GM19328 (cell line): Measurements from ENCODE around the gene NBPF1.
"Not testable (repeated sequence)": the region's sequence is repeated elsewhere in the genome, so short reads cannot be mapped to it uniquely, and the experiment has no call there.

Experiments used
- ATAC-seq: cut with Tn5 transposase; IDR thresholded peaks from one replicate; pipeline ENCODE4 v1.9.1; 2021; ENCODE audit warnings: mild to moderate bottlenecking, moderate library complexity; ENCODE audit not compliant: unreplicated experiment

NBPF1 gene

DNA sequence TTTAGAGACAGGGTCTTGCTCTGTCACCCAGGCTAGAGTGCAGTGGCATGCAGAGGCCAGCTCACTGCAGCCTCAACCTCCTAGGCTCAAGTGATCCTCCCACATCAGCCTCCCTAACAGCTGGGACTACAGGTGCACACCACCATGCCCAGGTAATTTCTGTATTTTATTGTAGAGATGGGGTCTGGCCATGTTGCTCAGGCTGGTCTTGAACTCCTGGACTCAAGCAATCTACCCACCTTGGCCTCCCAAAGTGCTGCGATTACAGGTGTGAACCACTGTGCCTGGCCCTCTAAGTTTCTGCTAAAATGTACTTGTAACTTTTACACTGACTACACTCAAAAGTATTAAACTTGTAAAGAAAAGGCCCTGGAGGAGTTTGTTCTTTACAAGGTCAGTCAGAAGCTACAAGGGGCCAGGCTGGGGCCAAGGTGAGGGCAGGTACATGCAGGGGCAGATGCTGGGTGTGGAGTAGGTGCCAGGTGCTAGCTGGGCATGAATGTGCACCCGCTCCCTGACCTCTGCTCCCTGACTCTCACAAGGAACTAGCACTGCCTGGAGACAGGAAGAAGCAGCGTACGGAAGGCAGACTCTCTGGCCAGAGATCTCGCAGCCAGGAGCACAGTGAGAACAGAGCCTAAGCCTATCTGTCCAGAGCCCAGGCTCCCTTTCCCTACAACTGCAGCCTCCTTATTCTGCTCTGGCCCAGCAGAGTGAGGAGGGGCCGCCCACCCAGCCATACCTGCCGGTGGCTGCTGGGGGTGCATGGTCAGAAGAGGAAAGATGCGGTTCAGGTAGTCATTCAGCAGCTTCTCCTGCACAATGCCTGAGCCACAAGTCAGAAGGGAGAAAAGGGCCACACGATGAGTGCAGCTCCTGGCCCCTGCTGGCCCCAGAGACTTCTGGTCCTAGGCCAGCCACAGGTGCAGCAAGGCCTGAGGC lies 28.9 kb upstream of the NBPF1 start:
- ATAC-seq = not testable (repeated sequence)

DNA sequence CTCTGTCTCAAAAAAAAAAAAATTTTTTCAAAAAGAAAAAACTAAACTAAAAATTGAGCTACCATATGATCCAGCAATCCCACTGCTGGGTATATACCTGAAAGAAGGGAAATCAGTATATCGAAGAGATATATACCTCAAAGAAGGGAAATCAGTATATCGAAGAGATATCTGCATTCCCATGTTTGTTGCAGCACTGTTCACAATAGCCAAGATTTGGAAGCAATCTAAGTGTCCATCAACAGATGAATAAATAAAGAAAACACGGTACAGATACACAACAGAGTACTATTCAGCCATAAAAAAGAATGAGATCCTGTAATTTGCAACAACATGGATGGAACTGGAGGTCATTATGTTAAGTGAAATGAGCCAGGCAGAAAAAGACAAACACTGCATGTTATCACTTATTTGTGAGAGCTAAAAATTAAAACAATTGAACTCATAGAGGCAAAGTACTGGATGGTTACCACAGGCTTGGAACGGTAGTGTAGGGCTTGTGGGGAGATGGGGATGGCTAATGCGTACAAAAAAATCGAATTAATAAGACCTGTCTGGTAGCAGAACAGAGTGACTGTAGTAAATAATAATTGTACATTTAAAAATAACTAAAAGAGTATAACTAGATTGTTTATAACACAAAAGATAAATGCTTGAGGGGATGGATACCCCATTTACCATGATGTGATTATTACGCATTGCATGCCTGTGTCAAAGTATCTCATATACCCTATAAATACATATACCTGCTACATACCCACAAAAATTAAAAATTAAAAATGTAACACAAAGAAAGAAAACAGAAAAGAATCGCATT lies 28.0 kb upstream of the NBPF1 start:
- ATAC-seq = not testable (repeated sequence)

DNA sequence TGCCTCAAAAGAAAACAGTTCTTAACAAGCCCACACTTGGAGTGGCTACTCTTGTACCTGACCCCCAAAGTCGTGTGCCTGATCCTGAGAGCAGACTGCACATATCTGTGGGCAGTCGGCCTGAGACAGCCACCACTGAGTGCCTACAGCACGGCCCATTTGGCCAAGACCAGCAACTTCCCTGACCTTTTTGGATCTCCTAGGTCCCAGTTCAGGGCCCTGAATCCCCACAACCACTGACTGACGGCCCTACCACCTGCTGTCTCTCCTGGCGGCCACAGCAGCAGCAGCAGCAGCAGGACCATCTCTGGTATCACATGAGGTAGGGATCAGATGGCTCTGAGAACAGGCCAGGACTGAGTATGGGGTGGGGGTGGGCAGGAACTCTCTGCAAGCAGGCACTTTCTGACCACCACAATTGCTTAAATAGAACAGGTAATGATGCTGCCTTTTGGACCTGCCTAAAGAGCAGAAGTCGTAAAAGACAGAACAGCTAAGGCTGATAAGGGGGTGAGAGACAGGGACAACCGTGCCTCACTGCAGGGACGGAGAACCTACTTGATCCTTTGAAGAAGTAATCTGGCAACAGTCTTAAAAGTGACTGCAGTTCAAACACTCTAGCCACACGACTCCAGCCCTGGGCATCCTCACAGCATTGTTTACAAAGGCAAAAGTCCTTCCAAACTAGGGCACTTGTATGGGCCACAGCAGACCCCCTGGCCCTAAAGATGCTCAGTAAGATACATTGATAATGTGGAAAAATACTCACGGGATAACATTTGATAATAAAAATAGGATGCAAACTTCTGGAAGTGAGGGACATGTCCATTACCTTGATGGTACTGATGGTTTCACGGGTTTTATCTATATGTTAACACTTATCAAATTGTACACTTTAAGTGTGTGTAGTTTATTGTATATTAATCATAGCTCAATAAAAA lies 26.0 kb upstream of the NBPF1 start:
- not testable (repeated sequence) for ATAC-seq

DNA sequence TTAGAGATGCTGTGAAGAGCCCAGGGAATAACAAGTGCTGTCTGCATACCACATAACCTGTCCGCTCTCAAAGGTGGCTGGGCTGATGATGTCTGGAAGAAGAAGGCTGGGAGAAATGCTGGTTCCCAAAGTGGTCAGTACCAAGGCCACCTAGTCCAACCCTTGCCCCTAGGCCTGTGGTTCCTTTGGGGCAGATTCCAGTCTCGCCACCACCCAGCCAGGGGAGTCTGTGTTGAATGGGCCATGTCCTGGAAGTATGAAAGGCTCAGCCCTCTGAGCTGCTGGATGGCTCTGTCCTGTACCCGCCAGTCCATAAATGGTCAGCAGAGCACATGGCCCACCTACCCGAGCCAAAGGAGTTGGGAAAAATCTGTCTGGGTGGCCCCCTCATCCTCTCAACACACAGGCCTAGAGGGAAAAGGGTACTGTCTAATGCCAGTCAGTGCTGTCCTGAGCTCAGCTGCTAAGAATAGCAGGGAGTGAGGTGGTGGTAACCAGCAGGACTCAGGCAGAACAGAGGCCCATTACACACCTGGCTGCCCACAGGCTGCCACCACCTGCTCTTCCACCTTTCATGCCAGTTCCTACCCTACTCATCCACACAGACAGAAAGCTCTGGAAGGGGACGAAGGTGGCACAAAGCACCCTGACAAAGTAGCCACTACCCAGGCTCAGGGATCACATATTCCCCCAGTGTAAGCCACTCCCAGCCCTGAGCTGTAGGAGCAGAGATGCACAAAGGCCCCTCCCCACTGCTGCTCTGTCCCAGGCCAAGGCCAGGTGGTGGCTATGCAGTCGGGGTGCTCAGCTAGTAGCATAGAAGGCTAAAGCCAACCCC lies 24.8 kb upstream of the NBPF1 start:
- ATAC-seq = not testable (repeated sequence)

DNA sequence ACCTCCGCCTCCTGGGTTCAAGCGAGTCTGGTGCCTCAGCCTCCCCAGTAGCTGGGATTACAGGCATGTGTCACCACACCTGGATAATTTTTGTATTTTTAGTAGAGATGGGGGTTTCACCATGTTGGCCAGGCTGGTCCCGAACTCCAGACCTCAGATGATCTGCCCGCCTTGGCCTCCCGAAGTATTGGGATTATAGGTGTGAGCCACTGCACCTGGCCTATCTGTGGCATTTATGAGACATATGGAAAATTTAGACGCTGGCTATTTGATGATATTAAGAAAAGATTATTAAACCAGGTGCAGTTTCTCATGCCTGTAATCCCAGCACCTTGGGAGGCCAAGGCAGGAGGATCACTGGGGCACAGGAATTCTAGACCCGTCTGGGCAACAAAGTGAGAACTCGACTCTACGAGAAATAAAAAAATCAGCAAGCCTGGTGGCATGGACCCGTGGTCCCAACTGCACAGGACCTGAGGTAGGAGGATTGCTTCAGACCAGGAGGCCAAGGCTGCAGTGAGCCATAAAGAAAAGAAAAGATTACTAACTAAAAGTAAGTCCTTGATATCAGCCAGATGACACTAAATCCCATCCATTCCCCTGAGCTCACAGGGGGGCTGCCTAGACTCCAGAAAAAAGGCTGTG lies 23.3 kb upstream of the NBPF1 start:
- ATAC-seq = not testable (repeated sequence)

DNA sequence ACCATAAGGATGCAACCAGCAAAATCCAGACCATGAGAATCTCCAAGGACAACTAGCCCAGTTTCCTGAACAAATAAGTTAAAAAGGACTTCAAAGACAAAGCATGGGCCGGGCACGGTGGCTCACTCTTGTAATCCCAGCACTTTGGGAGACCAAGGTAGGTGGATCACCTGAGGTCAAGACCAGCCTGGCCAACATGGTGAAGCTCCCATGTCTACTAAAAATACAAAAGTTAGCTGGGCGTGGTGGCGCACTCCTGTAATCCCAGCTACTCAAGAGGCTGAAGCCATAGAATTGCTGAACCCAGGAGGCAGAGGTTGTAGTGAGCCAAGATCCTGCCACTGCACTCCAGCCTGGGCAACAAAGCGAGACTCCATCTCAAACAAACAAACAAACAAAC lies 22.6 kb upstream of the NBPF1 start:
- not testable (repeated sequence) for ATAC-seq

DNA sequence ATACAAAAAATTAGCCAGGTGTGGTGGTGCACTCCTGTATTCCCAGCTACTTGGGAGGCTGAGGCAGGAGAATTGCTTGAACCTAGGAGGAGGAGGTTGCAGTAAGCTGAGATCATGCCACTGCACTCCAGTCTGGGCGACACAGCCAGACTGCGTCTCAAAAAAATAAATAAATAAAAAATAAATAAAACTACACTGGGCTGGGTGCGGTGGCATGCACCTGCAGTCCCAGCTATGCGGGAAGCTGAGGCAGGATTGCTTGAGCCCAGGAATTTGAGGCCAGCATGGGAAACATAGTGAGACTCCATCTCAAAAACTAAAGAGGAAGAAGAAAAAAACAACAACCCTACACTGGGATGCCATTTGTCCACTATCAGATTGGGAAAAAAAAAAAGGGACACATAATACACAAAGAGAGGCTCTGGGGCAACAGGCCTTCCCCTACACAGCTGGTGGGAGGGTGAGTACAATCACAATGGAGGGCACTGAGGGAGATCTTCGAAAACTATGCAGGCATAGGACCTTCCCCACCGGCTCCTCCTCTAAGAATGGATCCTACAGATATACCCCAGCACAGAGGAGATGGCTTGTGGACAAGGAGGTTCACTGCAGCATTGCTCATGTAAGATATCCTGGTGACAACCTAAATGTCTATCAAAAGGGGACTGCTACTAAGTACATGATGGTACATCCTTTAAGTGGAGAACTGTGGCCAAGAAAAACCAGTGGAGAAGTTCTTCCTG lies 20.3 kb upstream of the NBPF1 start:
- ATAC-seq = not testable (repeated sequence)

DNA sequence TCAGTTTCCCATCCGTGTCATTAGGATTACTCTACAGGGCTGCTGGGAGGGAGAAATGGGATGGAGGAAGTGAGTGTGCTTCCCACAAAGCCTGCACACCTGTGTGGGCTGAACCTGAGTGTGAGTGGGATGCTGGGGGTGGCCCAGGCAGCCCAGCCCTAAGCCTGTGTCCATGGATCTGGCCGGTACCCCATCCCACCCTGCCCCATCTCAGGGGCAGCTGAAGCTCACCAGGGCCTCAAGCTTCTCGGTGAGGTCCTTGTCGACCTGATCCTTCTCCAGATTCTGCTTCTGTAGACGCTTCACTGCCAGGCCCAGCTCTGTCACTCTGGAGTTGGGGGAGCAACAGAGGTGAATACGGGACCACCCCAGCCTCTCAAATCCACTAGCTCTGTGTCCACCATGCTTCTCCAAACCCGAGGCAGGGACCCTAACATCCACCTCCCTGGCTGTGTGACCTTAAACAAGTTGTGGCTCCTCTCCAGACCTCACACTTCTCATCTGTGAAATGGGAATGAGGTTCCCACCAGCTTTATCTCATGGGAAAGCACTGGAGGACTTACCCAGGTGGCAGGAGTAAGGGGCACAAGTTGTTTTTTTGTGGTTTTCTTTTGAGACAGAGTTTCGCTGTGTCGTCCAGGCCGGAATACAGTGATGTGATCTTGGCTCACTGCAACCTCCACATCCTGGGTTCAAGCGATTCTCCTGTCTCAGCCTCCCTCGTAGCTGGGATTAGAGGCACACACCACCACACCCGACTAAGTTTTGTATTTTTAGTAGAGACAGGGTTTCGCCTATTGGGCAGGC lies 18.9 kb upstream of the NBPF1 start:
- not testable (repeated sequence) for ATAC-seq

DNA sequence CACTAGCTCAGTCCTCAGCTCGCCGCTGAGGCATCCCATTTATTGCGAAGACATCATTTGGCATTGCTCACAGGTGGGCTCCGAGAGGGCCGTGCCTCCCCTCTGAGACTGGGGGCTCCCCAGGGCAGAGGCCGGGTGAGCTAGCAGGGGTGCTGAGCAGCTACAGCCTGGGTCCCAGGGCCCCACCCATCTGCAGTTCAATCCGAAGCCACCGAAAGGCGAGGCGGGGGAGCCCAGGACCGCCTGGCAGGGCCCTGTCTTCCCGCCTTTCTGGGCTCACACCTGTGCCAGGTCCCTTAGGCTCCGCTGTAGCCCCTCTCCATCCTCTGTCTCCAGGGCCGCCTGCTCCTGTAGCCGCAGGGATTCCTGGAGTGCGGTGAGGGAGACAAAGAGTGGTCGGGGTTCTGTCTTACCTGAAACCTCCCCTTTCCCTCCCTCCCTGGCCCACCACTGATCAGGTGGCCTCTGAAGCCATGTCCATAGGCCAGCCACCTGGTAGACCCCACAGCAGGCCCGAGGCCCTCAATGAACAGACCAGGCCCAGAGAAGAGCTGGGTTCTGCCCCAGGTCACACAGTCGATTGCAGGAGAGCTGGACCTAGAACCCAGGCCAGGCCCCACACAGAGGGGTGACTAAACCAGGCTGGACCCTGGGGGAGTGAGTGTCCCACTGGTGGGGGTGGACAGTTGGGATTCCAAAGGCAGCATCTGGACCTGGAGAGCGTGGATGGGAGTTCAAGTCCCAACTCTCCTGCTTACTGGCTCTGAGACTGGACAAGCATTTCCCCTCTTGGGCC lies 18.1 kb upstream of the NBPF1 start:
- no peak for ATAC-seq

DNA sequence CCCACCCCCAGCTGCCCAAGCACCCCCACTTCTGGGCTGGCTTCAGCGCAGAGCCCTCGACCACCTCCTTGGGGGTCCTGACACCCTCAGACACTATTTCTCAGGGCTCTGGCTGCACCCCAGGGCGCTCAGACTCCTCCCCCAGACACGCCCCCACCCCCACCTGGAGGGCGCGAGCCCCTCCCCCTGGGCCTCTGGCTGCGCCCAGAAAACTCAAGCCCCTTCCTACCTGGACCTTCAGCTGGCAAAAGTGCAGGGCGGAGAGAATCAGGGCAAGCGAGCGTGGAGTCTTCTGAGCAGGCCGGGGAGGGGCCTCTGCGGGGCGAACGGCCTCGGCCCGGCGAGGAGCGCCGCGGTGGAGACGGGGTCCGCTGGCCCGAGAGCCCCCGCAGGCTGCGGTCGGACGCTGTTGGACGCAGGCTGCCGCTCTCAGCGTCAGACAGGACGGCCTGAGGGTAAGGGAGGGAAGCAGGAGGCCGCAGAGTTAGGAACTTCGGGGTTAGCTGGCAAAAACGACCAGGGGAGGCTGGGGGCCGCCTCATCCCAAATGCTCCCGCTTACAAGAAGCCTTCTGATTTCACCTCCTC lies 17.4 kb upstream of the NBPF1 start:
- no peak for ATAC-seq

DNA sequence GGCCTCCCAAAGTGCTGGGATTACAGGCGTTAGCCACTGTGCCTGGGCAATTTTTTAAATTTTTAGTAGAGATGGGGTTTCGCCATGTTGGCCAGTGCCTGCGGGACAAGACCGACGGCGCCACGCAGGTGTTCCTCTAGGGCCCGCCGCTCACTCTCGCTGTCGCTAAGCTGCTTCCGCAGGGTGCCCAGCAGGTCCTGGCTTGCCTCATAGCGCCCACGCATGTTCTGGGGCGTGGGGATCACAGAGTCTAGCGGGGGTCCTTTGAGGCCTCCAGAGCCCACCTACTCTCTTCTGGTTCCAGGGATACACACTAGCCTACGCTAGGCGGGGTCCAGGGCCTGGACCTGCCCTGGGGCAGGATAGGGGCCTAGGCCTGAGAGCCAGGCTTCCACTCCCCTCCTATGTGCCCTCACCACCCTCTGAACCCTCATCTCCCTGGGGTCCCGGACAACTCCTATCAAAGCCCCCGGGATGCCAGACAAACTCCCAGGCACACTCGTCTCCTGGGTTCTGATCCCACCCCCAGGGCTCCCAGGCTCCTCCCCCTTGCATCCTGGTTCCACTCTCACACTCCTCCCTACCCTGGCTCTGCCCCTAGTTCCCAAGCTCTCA lies 16.7 kb upstream of the NBPF1 start:
- ATAC-seq = not testable (repeated sequence)

DNA sequence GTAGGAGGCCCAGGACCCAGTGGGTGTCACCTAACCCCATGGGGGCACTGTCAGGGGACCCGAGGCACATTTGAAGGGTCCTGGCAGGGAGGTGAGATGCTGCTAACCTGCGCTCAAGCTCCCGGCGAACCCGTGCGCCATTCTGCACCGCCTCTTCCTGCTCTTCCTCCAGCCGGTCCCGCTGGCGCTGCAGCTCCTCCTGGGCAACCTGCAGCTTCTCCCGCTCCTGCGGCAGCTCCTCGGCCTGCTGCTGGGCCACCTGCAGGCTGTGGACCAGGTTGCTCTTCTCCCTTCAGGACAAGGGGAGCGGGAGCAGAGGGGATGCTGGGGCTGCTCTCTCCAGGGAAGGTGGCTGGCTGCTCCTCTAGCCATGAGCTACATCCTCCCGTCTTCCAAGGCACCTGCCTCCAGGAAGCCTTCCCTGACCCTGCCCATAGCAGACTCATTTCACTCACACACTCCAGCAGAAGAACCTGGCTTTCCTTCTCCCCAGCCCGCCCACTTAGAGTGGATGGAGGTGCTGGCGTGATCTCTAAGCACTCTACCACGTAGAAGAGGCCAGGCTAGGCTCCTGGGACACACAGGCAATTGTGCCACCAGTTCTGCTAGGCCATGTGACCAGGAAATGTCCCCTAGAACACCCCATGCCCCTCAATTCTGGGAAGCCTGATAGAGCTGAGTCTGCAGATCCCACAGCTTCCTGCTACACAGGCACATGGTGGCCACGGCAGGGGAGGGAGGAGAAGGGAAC lies 15.2 kb upstream of the NBPF1 start:
- no peak for ATAC-seq

DNA sequence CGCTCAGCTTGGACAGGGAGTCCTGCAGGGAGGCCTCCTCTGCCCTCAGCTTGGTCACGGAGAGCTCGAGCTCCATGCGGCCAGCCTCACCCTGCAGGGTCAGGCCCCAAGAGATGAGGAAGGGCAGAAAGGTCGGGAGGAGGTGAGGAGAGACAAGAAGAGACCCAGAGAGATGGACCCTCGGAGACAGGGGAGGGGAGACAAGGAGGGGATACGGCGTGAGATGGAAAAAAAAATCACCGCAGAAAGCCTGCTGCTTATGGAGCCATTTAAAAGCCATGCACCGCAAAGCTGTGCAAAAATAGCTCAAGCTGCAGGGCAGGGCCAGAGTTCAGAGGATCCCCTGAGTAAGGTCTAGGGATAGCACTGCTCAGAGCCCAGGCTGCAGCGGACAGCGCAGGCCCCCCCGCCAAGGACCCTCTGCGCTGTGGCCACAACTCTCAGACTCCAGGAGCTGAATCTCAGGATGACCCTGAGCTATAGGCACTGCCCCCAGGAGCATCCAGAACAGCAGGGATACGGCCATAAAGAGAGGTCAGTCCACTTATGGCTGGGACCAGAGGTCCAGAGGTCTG lies 13.1 kb upstream of the NBPF1 start:
- ATAC-seq = not testable (repeated sequence)

DNA sequence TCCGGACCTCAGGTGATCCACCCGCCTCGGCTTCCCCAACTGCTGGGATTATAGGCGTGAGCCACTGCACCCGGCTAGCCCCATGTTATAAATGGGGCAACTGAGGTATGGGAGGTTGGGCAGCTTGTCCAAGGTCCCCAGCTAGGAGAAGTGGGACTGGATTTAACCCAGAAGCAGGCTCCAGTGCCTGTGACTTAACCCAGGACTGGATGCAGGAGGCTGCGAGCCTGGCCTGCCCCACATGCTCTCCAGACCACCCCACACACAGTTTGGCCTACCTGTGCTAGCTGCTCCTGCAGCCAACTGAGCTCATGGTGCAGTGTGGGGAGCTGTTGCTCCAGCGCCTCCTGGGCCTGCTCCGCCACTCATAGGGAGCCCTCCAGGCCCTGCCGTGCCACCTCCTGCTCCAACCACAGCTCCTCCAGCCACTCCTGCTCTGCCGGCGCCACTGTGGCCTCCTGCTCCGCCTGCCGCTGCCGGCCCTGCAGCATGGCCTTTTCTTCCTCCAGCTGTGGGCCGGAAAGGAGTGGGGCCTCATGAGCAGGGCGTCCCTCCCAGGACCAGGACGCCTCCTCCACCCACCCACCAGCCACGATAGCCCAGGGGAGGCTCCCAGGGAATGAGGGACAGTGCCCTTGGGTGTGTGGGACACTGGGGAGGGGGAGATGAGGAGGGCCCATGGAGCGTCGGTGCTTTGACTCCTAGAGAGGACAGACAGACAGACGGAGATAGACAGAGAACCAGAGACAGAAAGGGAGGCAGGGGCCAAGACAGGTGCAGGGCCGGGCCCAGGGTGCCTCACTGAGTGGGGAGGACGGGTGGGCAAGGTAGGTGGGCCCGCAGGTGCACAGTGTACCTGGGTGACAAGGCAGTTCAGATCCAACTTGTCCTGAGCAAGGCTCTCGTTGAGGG lies 12.4 kb upstream of the NBPF1 start:
- ATAC-seq = no peak
